Skeletal muscle tissue (tissue), 4 donors: ENCODE results near the gene ANGPTL4. TPM values are rescaled to one million over a fixed set of nuclear protein-coding genes. Genes with fewer than 3 reads are reported as not detected.
"Not testable (repeated sequence)": the region's sequence is repeated elsewhere in the genome, so short reads cannot be mapped to it uniquely, and the experiment has no call there.

Experiments
- H3K27ac ChIP-seq: one replicate; pipeline ENCODE4 v1.7.0; 2013; ENCODE audit warnings: mild to moderate bottlenecking, low read depth, low read length, inconsistent platforms
- H3K27me3 ChIP-seq, 3 donors: one replicate each; pipeline ENCODE4 v1.7.0; 2013; ENCODE audit warnings: low read length in 3 of 3; ENCODE audit not compliant: control insufficient read depth in 3 of 3, insufficient read depth in 3 of 3
- H3K36me3 ChIP-seq, 3 donors: one replicate each; pipeline ENCODE4 v1.7.0; 2013; ENCODE audit warnings: low read length in 3 of 3; ENCODE audit not compliant: control insufficient read depth in 3 of 3, insufficient read depth in 3 of 3
- H3K4me1 ChIP-seq, 3 donors: one replicate each; pipeline ENCODE4 v1.7.0; 2013; ENCODE audit warnings: low read length in 3 of 3, mild to moderate bottlenecking in 3 of 3; ENCODE audit not compliant: control insufficient read depth in 3 of 3, insufficient read depth in 3 of 3
- H3K4me3 ChIP-seq, 3 donors: one replicate each; pipeline ENCODE4 v1.7.0; 2013; ENCODE audit warnings: low read length in 3 of 3
- H3K9ac ChIP-seq, 3 donors: one replicate each; pipeline ENCODE4 v1.7.0; 2013; ENCODE audit warnings: low read length in 3 of 3, mild to moderate bottlenecking in 3 of 3, moderate library complexity in 2 of 3, low read depth in 1 of 3
- H3K9me3 ChIP-seq, 3 donors: one replicate each; pipeline ENCODE4 v1.7.0; 2013; ENCODE audit warnings: low read length in 3 of 3; ENCODE audit not compliant: control insufficient read depth in 3 of 3
- total RNA-seq: library from RNA; depleted of rRNA; stranded (reverse); fragments of >200 nt; gene quantifications from one replicate; pipeline ENCODE4 v1.2.3, GENCODE V29; 2014
- donor health status: Osteomylitis.

The ANGPTL4 gene
- total RNA-seq, 1 donor from 2014 or later = 1.0 TPM

- H3K4me3 ChIP-seq = no peak overlapping the region
- H3K27me3 ChIP-seq = no peaks in the 10 kb centered on the region
- H3K27ac ChIP-seq = no peak overlapping the region
- no peaks in the 10 kb centered on the region for H3K9me3 ChIP-seq
- H3K36me3 ChIP-seq = peaks cover 16 to 23% (median 17%) of the 10 kb centered on the region in 3 donors
- peaks cover 44 to 57% (median 54%) of the 10 kb centered on the region in 3 donors for H3K4me1 ChIP-seq
- H3K9ac ChIP-seq = no peak overlapping the region
Observed at GRCh38 chr19:8397271-8397670, 33.3 kb downstream of the ANGPTL4 start.

DNA sequence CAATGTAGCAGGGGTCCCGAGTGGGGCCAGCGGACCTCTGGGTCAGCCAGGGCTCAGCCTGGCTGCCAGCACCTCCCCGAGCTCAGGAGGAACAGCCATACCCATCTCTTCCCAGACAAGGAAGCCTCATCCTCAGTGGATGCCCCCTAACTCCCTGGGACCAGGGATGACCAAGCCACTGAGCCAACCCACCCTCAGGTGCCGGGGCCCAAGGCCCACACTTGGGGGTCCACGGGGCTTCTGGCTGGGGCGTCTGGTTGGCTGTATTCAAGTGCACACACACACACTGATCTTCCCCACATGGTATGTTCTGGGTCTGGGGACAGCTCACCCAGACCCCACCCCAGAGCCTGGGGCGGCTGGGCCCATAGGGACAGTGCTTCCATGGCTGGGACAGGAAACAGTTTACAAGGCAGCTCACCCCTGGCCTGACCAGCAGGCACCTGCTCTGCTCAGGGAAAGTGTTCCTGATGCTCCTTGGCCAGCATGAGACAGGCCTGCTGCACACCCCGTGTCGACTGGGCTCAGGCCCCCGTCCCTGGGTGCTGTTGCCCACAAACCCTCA, 33.9 kb downstream of the ANGPTL4 start:
- H3K9ac ChIP-seq = peak overlapping the region in 1 of 3 donors; percentile 40
- no peaks in the 10 kb centered on the region for H3K9me3 ChIP-seq
- peaks cover 18 to 28% (median 23%) of the 10 kb centered on the region in 3 donors for H3K36me3 ChIP-seq
- H3K4me1 ChIP-seq = peaks cover 42 to 52% (median 50%) of the 10 kb centered on the region in 3 donors
- no peaks in the 10 kb centered on the region for H3K27me3 ChIP-seq
- H3K4me3 ChIP-seq = no peak overlapping the region
- no peak overlapping the region for H3K27ac ChIP-seq

DNA sequence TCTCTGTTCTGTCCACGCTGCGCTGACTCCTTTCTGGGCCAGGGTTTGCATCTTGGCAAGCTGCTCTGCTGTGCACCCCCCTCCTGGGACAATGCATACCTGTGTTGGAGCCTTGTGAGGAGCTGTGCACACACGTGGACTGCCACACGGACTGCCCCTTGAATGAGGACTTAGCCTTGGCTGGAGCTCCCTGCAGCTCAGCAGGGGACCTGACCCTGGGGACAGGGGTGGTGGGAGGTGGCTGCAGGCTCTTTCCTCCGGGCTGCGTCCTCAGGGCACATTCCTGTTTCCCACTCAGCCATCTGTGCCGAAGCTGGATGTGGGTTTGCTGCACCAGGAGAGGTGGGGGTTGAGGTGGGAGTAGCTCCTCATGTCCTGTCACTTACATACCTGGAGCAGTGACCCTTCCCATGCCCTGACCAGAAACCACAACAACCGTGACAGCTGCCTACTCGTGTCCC, 34.4 kb downstream of the ANGPTL4 start:
- H3K27ac ChIP-seq = no peak overlapping the region
- H3K27me3 ChIP-seq = no peaks in the 10 kb centered on the region
- H3K9ac ChIP-seq = peak overlapping the region in 1 of 3 donors; percentile 40
- H3K4me1 ChIP-seq = peaks cover 37 to 47% (median 45%) of the 10 kb centered on the region in 3 donors
- H3K4me3 ChIP-seq = no peak overlapping the region
- H3K36me3 ChIP-seq = peaks cover 18 to 33% (median 28%) of the 10 kb centered on the region in 3 donors
- H3K9me3 ChIP-seq = no peaks in the 10 kb centered on the region

- Histone ChIP-seq H3K4me1 (peaks cover 23 to 34% (median 32%) of the 10 kb centered on the region in 3 donors), H3K27ac (no peak overlapping the region), H3K9me3 (no peaks in the 10 kb centered on the region), H3K36me3 (peaks cover 22 to 38% (median 31%) of the 10 kb centered on the region in 3 donors), H3K27me3 (no peaks in the 10 kb centered on the region), H3K9ac (no peak overlapping the region), H3K4me3 (no peak overlapping the region)
Observed at GRCh38 chr19:8399681-8400188, 35.8 kb downstream of the ANGPTL4 start.

- H3K9ac ChIP-seq = no peak overlapping the region
- peaks cover 8 to 21% (median 14%) of the 10 kb centered on the region in 3 donors for H3K4me1 ChIP-seq
- H3K27ac ChIP-seq = no peak overlapping the region
- H3K36me3 ChIP-seq = peaks cover 27 to 40% (median 36%) of the 10 kb centered on the region in 3 donors
- H3K9me3 ChIP-seq = no peaks in the 10 kb centered on the region
- no peak overlapping the region for H3K4me3 ChIP-seq
- H3K27me3 ChIP-seq = no peaks in the 10 kb centered on the region
Observed at GRCh38 chr19:8401981-8402411, 38.0 kb downstream of the ANGPTL4 start.

- H3K27ac ChIP-seq = no peak overlapping the region
- no peaks in the 10 kb centered on the region for H3K27me3 ChIP-seq
- H3K9ac ChIP-seq = no peak overlapping the region
- H3K4me1 ChIP-seq = peaks cover 0 to 9% (median 3%) of the 10 kb centered on the region in 3 donors
- H3K4me3 ChIP-seq = no peak overlapping the region
- no peaks in the 10 kb centered on the region for H3K9me3 ChIP-seq
- H3K36me3 ChIP-seq = peaks cover 27 to 40% (median 34%) of the 10 kb centered on the region in 3 donors
Observed at GRCh38 chr19:8403098-8403819, 39.3 kb downstream of the ANGPTL4 start.

DNA sequence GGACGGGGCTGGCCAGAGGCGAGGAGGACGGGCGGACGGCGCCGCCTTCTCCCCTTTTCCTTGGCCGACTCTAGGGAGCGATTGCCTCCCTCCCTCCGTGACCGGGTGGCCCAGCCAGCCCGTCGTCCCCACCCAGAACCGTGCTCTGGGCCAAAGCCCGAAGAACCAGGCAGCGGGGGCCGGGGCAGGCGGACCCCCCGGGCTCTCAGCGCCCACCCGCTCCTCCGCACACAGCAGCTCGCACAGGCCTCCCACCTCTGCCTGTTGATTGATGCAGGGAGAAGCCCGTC, 39.8 kb downstream of the ANGPTL4 start:
- H3K36me3 ChIP-seq = peaks cover 27 to 38% (median 33%) of the 10 kb centered on the region in 3 donors
- H3K4me1 ChIP-seq = peaks cover 0 to 6% (median 0%) of the 10 kb centered on the region in 3 donors
- no peaks in the 10 kb centered on the region for H3K9me3 ChIP-seq
- H3K9ac ChIP-seq = no peak overlapping the region
- no peak overlapping the region for H3K27ac ChIP-seq
- H3K27me3 ChIP-seq = no peaks in the 10 kb centered on the region
- H3K4me3 ChIP-seq = no peak overlapping the region

GRCh38 chr19:8404391-8405151, 40.6 kb downstream of the ANGPTL4 start:
- Histone ChIP-seq H3K4me1 (peaks cover 0 to 6% (median 0%) of the 10 kb centered on the region in 3 donors), H3K9ac (no peak overlapping the region)

GRCh38 chr19:8410718-8411117, 46.8 kb downstream of the ANGPTL4 start:
- H3K27ac ChIP-seq, H3K4me3 ChIP-seq, H3K36me3 ChIP-seq, H3K9ac ChIP-seq, H3K9me3 ChIP-seq, H3K27me3 ChIP-seq: not testable (repeated sequence)
- H3K4me1 ChIP-seq = peaks cover 8 to 15% (median 13%) of the 10 kb centered on the region in 3 donors

More at GRCh38 chr19:8404391-8405151, 40.6 kb downstream of the ANGPTL4 start:
- peaks cover 27 to 33% (median 30%) of the 10 kb centered on the region in 3 donors for H3K36me3 ChIP-seq
- no peaks in the 10 kb centered on the region for H3K27me3 ChIP-seq
- no peaks in the 10 kb centered on the region for H3K9me3 ChIP-seq
- H3K4me3 ChIP-seq = no peak overlapping the region
- no peak overlapping the region for H3K27ac ChIP-seq
